ENCODE data around the gene EGLN2.

The EGLN2 gene

GRCh38 chr19:40801426-40802299 lies 2.7 kb downstream of the EGLN2 start (continued):
- TF ChIP-seq BCL11B (tag by site-specific recombination; IDR thresholded peaks at IDR 0.05; ENCODE audit: low read depth) (no peak), KLF1 (tag by site-specific recombination; IDR thresholded peaks at IDR 0.05) (no peak), ZIC2 (tag by site-specific recombination; IDR thresholded peaks at IDR 0.05) (peak; percentile 68), KLF16 (tag by site-specific recombination; IDR thresholded peaks at IDR 0.05) (no peak), ZFP41 (tag by site-specific recombination; IDR thresholded peaks at IDR 0.05; ENCODE audit: borderline replicate concordance) (no peak; the same call in 1 of the 2 replicates), PRDM4 (tag by site-specific recombination; IDR thresholded peaks at IDR 0.05) (no peak), ZBTB11 (tag by site-specific recombination; conservative IDR thresholded peaks at IDR 0.05; ENCODE audit: low read depth) (no peak), SP3 (tag by site-specific recombination; IDR thresholded peaks at IDR 0.05) (0 out of 2 replicates have a peak, but pooled peaks have one; percentile 8), ZBTB7A (tag by site-specific recombination; IDR thresholded peaks at IDR 0.05; ENCODE audit: low read depth) (no peak), ZNF292 (tag by site-specific recombination; IDR thresholded peaks at IDR 0.05; ENCODE audit: borderline replicate concordance, low read depth) (no peak), ZNF660 (tag by site-specific recombination; IDR thresholded peaks at IDR 0.05) (no peak), PATZ1 (tag by site-specific recombination; IDR thresholded peaks at IDR 0.05) (peak; percentile 23), ZNF473 (tag by site-specific recombination; IDR thresholded peaks at IDR 0.05) (no peak), ZNF280C (tag by site-specific recombination; IDR thresholded peaks at IDR 0.05) (no peak), ZNF549 (tag by site-specific recombination; IDR thresholded peaks at IDR 0.05) (no peak), ZBTB10 (tag by site-specific recombination; IDR thresholded peaks at IDR 0.05) (peak; percentile 56; the same call in 1 of the 2 replicates), SCRT1 (tag by site-specific recombination; IDR thresholded peaks at IDR 0.05; ENCODE audit: borderline replicate concordance) (no peak), PRDM1 (tag by site-specific recombination; IDR thresholded peaks at IDR 0.05) (no peak), KLF10 (tag by site-specific recombination; IDR thresholded peaks at IDR 0.05) (no peak), ZNF362 (tag by site-specific recombination; IDR thresholded peaks at IDR 0.05) (peak; percentile 94), ZNF776 (tag by site-specific recombination; IDR thresholded peaks at IDR 0.05; ENCODE audit: borderline replicate concordance) (no peak), ZFP37 (tag by site-specific recombination; IDR thresholded peaks at IDR 0.05) (no peak), ZXDB (tag by site-specific recombination; IDR thresholded peaks at IDR 0.05) (0 out of 2 replicates have a peak, but pooled peaks have one; percentile 21), ZNF23 (tag by site-specific recombination; IDR thresholded peaks at IDR 0.05; ENCODE audit: borderline replicate concordance) (no peak), ZNF707 (tag by site-specific recombination; IDR thresholded peaks at IDR 0.05) (no peak)
